HFFc6 (cell line): Measurements from ENCODE around the gene SIL1. TPM values are rescaled to one million over a fixed set of nuclear protein-coding genes. Genes with fewer than 3 reads are reported as not detected.

Source experiments
- DNase-seq: peaks from one replicate; pipeline ENCODE4 v3.0.0-alpha.2; 2018
- H3K27ac Mint-ChIP-seq: 2 replicates; pipeline ENCODE4 v1.8.0; 2020; ENCODE audit warnings: mild to moderate bottlenecking, mixed read lengths
- H3K27me3 Mint-ChIP-seq: 2 replicates; pipeline ENCODE4 v1.8.0; 2021; ENCODE audit warnings: mild to moderate bottlenecking, moderate library complexity, mixed read lengths; ENCODE audit not compliant: insufficient read depth
- H3K36me3 Mint-ChIP-seq: 2 replicates; pipeline ENCODE4 v1.8.0; 2021; ENCODE audit warnings: low read depth, mixed read lengths
- H3K4me1 Mint-ChIP-seq: 2 replicates; pipeline ENCODE4 v1.8.0; 2020; ENCODE audit warnings: low read depth, mixed read lengths
- H3K4me3 Mint-ChIP-seq: 2 replicates; pipeline ENCODE4 v1.8.0; 2020; ENCODE audit warnings: mild to moderate bottlenecking, moderate library complexity, mixed read lengths
- H3K9me3 Mint-ChIP-seq: 2 replicates; pipeline ENCODE4 v1.8.0; 2020; ENCODE audit warnings: mild to moderate bottlenecking, mixed read lengths
- CTCF ChIP-seq: fragments of 200-600 bp; sonication (generic); IDR thresholded peaks from 2 replicates; pipeline ENCODE4 v1.5.0; 2021; ENCODE audit warnings: antibody characterized with exemption, mild to moderate bottlenecking
- total RNA-seq, 6 experiments: library from RNA; stranded (reverse); fragmentation: NEBNext Ultra II Directional; extraction: Animal tissue kit (Norgen Biotek cat#: 25700); gene quantifications; 2 replicates in 1 of 6; 3 replicates in 5 of 6; pipeline ENCODE4 v1.2.3, GENCODE V29; 2021

Gene SIL1
- total RNA-seq, 6 experiments from 2014 or later, result 64.7 to 84.7 (median 78.7) TPM

GRCh38 chr5:138969323-138970002, 228.7 kb downstream of the SIL1 start:
- 0 out of 2 replicates have a peak, but pooled peaks cover 2% of the 10 kb centered on the region for H3K27me3 Mint-ChIP-seq
- H3K27ac Mint-ChIP-seq, result no peak overlapping the region
- no peaks in the 10 kb centered on the region for H3K36me3 Mint-ChIP-seq
- no peak overlapping the region for H3K4me3 Mint-ChIP-seq
- H3K4me1 Mint-ChIP-seq, result peaks cover 34% of the 10 kb centered on the region
- no peak for TF ChIP-seq CTCF
- no peaks in the 10 kb centered on the region for H3K9me3 Mint-ChIP-seq
- no peak for DNase-seq

- H3K36me3 Mint-ChIP-seq, result no peaks in the 10 kb centered on the region
- H3K9me3 Mint-ChIP-seq, result no peaks in the 10 kb centered on the region
- peaks cover 34% of the 10 kb centered on the region for H3K4me1 Mint-ChIP-seq
- H3K27me3 Mint-ChIP-seq, result 0 out of 2 replicates have a peak, but pooled peaks cover 2% of the 10 kb centered on the region
- DNase-seq, result no peak
- H3K27ac Mint-ChIP-seq, result no peak overlapping the region
- H3K4me3 Mint-ChIP-seq, result no peak overlapping the region
- no peak for TF ChIP-seq CTCF
Measured at GRCh38 chr5:138968601-138969000, 229.6 kb downstream of the SIL1 start.

- Mint-ChIP-seq H3K9me3 (no peaks in the 10 kb centered on the region), H3K27ac (no peak overlapping the region), H3K4me1 (peaks cover 38% of the 10 kb centered on the region), H3K4me3 (no peak overlapping the region), H3K27me3 (0 out of 2 replicates have a peak, but pooled peaks cover 2% of the 10 kb centered on the region), H3K36me3 (no peaks in the 10 kb centered on the region)
- DNase-seq, result no peak
- TF ChIP-seq CTCF, result no peak
Measured at GRCh38 chr5:138967791-138968448, 230.2 kb downstream of the SIL1 start.

GRCh38 chr5:138966236-138966985, 231.8 kb downstream of the SIL1 start:
- Mint-ChIP-seq H3K27ac (no peak overlapping the region), H3K36me3 (no peaks in the 10 kb centered on the region), H3K4me1 (peaks cover 44% of the 10 kb centered on the region), H3K27me3 (0 out of 2 replicates have a peak, but pooled peaks cover 2% of the 10 kb centered on the region), H3K4me3 (no peak overlapping the region), H3K9me3 (no peaks in the 10 kb centered on the region)
- no peak for TF ChIP-seq CTCF
- no peak for DNase-seq

GRCh38 chr5:138965626-138966025, 232.5 kb downstream of the SIL1 start:
- TF ChIP-seq CTCF, result no peak
- Mint-ChIP-seq H3K4me1 (peaks cover 44% of the 10 kb centered on the region), H3K9me3 (no peaks in the 10 kb centered on the region)

More at GRCh38 chr5:138965626-138966025, 232.5 kb downstream of the SIL1 start:
- no peak for DNase-seq
- H3K27me3 Mint-ChIP-seq, result 0 out of 2 replicates have a peak, but pooled peaks cover 2% of the 10 kb centered on the region
- H3K4me3 Mint-ChIP-seq, result no peak overlapping the region
- no peak overlapping the region for H3K27ac Mint-ChIP-seq
- H3K36me3 Mint-ChIP-seq, result no peaks in the 10 kb centered on the region
